GM12801 (cell line): Measurements from ENCODE around the gene TRIM54.

ENCODE experiments used
- CTCF ChIP-seq: IDR thresholded peaks from one replicate; pipeline ENCODE4 v1.5.1; 2011; ENCODE audit warnings: control low read depth; ENCODE audit not compliant: insufficient read length; ENCODE audit errors: extremely low read depth

The TRIM54 gene

DNA sequence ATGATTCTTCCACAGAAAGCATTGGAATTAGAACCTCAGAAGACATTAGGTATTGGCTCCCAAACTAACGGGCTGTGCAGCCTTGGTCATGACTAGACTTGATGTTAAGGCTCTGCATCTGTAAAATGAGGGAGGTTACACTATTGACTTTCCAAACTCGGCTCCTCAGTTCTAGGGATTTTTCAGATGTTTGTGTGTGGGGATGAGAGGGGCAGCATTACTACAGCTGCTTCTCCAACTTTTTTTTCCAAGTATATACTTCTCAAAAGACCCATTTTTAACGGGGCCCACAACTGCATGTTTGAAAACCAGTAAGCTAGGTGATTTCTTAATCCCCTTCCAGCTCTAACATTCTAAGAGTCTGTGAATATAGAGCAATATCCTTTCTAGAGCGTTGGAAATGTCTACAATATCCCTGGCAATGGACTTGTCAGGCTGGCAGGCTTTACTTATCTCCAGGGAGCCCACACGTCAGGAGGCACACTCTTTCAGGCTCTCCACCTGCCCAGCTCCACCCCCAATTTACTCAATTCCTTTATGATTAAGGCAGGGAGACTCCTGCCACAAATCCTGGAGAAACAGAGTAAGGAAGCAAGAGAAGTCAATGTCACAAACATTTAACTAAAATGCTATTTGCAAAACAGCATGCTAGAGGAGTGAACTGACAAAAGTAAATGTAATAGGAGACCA lies 41.5 kb downstream of the TRIM54 start:
- TF ChIP-seq CTCF = no peak

DNA sequence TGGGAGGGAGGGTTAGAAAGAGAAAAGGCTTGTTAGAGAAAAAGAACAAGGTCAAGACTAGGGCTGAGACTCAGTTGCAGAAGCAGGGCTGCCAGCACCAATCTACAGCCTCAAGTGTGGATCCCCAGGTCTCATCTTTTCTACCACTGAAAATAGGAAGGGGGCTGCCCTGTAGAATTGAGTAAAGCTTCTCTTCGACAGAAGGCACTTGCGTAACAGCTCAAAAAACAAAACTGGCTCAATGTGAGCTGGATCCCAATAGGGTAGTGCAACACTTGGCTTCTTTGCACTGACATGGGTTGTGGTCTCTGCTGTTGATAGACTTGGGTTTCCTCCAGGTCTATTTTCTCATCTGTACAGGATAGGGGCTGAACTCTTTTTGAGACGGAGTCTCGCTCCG lies 42.5 kb downstream of the TRIM54 start:
- TF ChIP-seq CTCF = no peak

GRCh38 chr2:27335311-27335710 lies 53.1 kb downstream of the TRIM54 start:
- no peak for TF ChIP-seq CTCF

DNA sequence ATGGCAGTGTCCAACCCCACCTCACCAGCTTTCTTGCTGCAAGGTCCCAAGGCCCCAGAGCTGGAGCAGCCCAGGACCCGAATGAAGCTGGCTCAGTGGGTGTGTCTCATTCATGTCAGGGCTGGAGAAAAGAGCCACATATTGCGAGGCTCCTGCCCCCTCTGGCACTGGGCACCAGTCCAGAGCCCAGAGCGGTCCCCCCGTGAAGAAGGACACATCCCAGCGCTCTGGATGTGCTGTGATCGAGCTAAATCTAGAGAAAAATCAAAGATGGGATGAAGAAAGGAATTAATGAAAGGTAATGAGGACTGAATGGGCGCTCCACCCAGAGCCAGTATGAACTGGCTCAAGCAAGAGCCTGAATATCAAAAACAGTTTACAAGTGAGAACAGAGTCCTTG lies 53.9 kb downstream of the TRIM54 start:
- TF ChIP-seq CTCF = no peak

GRCh38 chr2:27347641-27348040 lies 65.4 kb downstream of the TRIM54 start:
- TF ChIP-seq CTCF = no peak

DNA sequence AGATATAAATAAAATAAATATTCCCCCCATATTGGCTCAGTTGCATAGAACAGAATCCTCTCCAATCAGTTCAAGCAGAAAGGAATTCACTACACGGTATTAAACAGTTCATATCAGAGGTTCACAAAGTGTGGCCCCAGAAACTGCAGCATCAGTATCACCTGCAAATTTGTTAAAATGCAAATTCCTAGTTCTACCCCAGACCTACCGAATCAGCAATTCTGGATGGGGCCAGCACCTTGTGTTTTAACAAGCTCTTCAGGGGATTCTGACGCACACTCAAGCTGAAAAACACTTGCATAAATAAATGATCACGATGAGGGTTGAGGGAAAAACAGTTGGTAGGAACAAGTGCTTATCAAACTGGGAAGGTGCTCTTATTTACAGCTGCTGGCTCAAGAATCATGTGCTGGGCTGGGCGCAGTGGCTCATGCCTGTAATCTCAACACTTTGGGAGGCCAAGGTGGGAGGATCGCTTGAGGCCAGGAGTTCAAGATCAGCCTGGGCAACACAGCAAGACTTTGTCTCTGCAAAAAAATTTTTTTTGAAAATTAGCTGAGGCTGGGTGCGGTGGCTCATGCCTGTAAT lies 68.0 kb downstream of the TRIM54 start:
- no peak for TF ChIP-seq CTCF

DNA sequence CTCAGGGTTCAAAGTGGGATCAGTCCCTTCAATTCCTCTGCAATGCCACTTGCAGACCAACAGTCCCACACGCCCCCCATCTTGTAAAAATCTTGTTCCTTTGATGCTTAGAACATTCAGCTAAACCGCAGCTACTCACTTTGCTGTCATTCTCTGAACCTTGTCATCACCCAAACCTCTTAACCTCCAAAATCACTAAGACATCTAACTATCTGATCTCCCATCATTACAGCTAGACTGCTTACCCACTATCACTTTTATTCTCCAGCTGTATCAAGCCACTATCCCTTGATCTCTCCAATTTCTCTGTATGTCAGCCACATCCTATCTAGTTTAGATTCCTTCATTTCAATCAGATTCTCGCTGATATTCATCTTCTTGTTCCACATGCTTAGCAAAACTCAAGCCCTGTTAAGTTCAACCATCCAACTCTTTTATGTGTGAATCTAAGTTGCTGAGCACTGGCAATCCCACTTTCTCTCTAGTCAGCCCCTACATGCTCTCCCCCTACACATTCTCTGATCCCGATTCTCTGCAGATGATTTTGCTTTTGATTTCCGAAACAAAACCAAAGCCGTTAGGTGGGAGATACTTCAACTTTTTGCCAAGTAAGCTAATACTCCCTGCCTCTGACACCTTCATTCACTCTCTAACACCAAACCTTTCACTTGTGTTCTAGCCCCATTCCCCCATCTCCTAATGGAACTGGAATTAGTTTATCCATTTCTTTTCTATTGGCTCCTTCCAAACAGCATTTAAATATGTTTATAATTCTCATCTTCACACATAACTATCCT lies 69.8 kb downstream of the TRIM54 start:
- no peak for TF ChIP-seq CTCF
